Calu3 (cell line): ENCODE measurements around the gene TBC1D9B. TPM values are rescaled to one million over a fixed set of nuclear protein-coding genes. Genes with fewer than 3 reads are reported as not detected.

ENCODE experiments used
- BruUV-seq: library from RNA; stranded (reverse); fragments of 400-500 nt; replicated peaks from 2 replicates; lab custom pipeline; 2021; lab: Mats Ljungman, UMichigan
- CTCF ChIA-PET: fragments of 300-600 bp; sonication (Branson Sonifier 250); formaldehyde crosslinking; loops from one replicate; lab custom pipeline; 2022; ENCODE audit warnings: antibody characterized with exemption; lab: Charles Lee
- DNase-seq: peaks from one replicate; pipeline ENCODE4 v3.0.0; 2022
- H3K27ac Mint-ChIP-seq: one replicate; pipeline ENCODE4 v1.8.0; 2022; ENCODE audit warnings: mixed read lengths; ENCODE audit not compliant: unreplicated experiment
- H3K27me3 Mint-ChIP-seq: one replicate; pipeline ENCODE4 v1.8.0; 2022; ENCODE audit warnings: mixed read lengths; ENCODE audit not compliant: unreplicated experiment
- H3K36me3 Mint-ChIP-seq: one replicate; pipeline ENCODE4 v1.8.0; 2022; ENCODE audit warnings: mild to moderate bottlenecking, moderate library complexity, mixed read lengths; ENCODE audit not compliant: insufficient read depth, unreplicated experiment
- H3K4me1 Mint-ChIP-seq: one replicate; pipeline ENCODE4 v1.8.0; 2022; ENCODE audit warnings: mild to moderate bottlenecking, low read depth, mixed read lengths; ENCODE audit not compliant: unreplicated experiment
- H3K4me3 Mint-ChIP-seq: one replicate; pipeline ENCODE4 v1.8.0; 2022; ENCODE audit warnings: mild to moderate bottlenecking, low read depth, moderate library complexity, mixed read lengths; ENCODE audit not compliant: unreplicated experiment
- H3K9me3 Mint-ChIP-seq: one replicate; pipeline ENCODE4 v1.8.0; 2022; ENCODE audit warnings: low read depth, mixed read lengths; ENCODE audit not compliant: unreplicated experiment
- CTCF ChIP-seq: fragments of 200-600 bp; IDR thresholded peaks from one replicate; pipeline ENCODE4 v1.8.0; 2022; ENCODE audit warnings: antibody characterized with exemption; ENCODE audit not compliant: unreplicated experiment
- intact Hi-C: fragments of 100-400 bp; cut with micrococcal nuclease; formaldehyde crosslinking; loops from one replicate; pipeline ENCODE4 v1.10.0; 2022; ENCODE audit not compliant: unreplicated experiment
- total RNA-seq: library from RNA; stranded (reverse); gene quantifications from 2 replicates; pipeline ENCODE4 v1.2.3, GENCODE V29; 2022

Gene TBC1D9B
- total RNA-seq, 1 experiment from 2014 or later, result 148 TPM

GRCh38 chr5:179913461-179913860, 5.8 kb upstream of the TBC1D9B start:
- intact Hi-C loops, result loop anchor here (10.0 kb wide), 1 partner anchor 171 kb away; no protein-coding TSS in a partner anchor
- Mint-ChIP-seq H3K36me3 (peaks cover under 1% of the 10 kb centered on the region), H3K4me3 (no peak overlapping the region), H3K4me1 (peaks cover 11% of the 10 kb centered on the region), H3K9me3 (no peaks in the 10 kb centered on the region), H3K27ac (no peak overlapping the region), H3K27me3 (peaks cover 25% of the 10 kb centered on the region)
- TF ChIP-seq CTCF, result no peak
- no peak for DNase-seq
- CTCF ChIA-PET, result interaction anchor here (1.2 kb wide), 1 partner anchor 189 kb away, joined by 4 read pairs; no protein-coding TSS in a partner anchor
- BruUV-seq, result no TSS peak

- Mint-ChIP-seq H3K36me3 (peaks cover 6% of the 10 kb centered on the region), H3K27ac (no peak overlapping the region), H3K4me3 (no peak overlapping the region), H3K9me3 (no peaks in the 10 kb centered on the region), H3K4me1 (peaks cover 11% of the 10 kb centered on the region), H3K27me3 (peaks cover 20% of the 10 kb centered on the region)
- no TSS peak for BruUV-seq
- CTCF ChIA-PET, result no interaction called here
- no peak for DNase-seq
- no peak for TF ChIP-seq CTCF
- intact Hi-C loops, result loop anchor here (10.0 kb wide), 1 partner anchor 172 kb away; no protein-coding TSS in a partner anchor
Measured at GRCh38 chr5:179912951-179913350, 5.3 kb upstream of the TBC1D9B start.

- no peak for DNase-seq
- no peak for TF ChIP-seq CTCF
- no TSS peak for BruUV-seq
- peaks cover 8% of the 10 kb centered on the region for H3K36me3 Mint-ChIP-seq
- H3K27ac Mint-ChIP-seq, result no peak overlapping the region
- CTCF ChIA-PET, result no interaction called here
- peaks cover 14% of the 10 kb centered on the region for H3K27me3 Mint-ChIP-seq
- no peaks in the 10 kb centered on the region for H3K9me3 Mint-ChIP-seq
- H3K4me1 Mint-ChIP-seq, result peaks cover 11% of the 10 kb centered on the region
- no peak overlapping the region for H3K4me3 Mint-ChIP-seq
- intact Hi-C loops, result loop anchor here (10.0 kb wide), 1 partner anchor 172 kb away; no protein-coding TSS in a partner anchor
Measured at GRCh38 chr5:179912386-179912785, 4.7 kb upstream of the TBC1D9B start.

- BruUV-seq, result no TSS peak
- no peak for DNase-seq
- peaks cover 12% of the 10 kb centered on the region for H3K27me3 Mint-ChIP-seq
- peaks cover 36% of the 10 kb centered on the region for H3K36me3 Mint-ChIP-seq
- intact Hi-C loops, result no loop called here
- no peak overlapping the region for H3K27ac Mint-ChIP-seq
- CTCF ChIA-PET, result no interaction called here
- H3K9me3 Mint-ChIP-seq, result no peaks in the 10 kb centered on the region
- no peak overlapping the region for H3K4me3 Mint-ChIP-seq
- no peak for TF ChIP-seq CTCF
- H3K4me1 Mint-ChIP-seq, result peaks cover 19% of the 10 kb centered on the region
Measured at GRCh38 chr5:179909224-179909623, 1.5 kb upstream of the TBC1D9B start.
